ENCODE measurements around the gene KCNK1. TPM values are rescaled to one million over a fixed set of nuclear protein-coding genes. Genes with fewer than 3 reads are reported as not detected.
"Not testable (repeated sequence)": the region's sequence is repeated elsewhere in the genome, so short reads cannot be mapped to it uniquely, and the experiment has no call there.

Gene KCNK1
- total RNA-seq, 2 experiments from 2014 or later, result not detected

DNA sequence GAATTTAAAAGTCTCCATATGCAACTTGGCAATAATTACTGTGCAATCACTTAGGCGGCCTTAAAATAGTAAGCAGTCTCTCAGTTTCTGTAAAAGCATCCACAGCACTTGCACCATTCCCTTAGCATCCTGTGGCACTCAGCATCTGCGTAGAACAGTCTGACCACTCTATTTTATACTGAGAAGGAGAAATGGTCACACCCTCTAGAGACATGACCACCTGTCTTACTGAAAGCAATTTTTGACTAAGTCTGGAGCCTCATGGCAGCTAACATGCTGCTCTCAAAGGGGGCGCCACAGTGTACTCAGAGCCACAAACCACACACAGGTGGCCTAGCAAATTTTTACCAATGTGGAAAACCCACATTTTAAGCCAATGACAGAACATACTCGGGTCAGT is 62.0 kb downstream of the KCNK1 start:
- H3K36me3 Mint-ChIP-seq (ENCODE audit: low read depth), result no peaks in the 10 kb centered on the region
- H3K4me1 Mint-ChIP-seq (ENCODE audit: low read depth), result no peaks in the 10 kb centered on the region
- TF ChIP-seq, protein P1, sequence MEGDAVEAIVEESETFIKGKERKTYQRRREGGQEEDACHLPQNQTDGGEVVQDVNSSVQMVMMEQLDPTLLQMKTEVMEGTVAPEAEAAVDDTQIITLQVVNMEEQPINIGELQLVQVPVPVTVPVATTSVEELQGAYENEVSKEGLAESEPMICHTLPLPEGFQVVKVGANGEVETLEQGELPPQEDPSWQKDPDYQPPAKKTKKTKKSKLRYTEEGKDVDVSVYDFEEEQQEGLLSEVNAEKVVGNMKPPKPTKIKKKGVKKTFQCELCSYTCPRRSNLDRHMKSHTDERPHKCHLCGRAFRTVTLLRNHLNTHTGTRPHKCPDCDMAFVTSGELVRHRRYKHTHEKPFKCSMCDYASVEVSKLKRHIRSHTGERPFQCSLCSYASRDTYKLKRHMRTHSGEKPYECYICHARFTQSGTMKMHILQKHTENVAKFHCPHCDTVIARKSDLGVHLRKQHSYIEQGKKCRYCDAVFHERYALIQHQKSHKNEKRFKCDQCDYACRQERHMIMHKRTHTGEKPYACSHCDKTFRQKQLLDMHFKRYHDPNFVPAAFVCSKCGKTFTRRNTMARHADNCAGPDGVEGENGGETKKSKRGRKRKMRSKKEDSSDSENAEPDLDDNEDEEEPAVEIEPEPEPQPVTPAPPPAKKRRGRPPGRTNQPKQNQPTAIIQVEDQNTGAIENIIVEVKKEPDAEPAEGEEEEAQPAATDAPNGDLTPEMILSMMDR (IDR thresholded peaks at IDR 0.05), result no peak
- ATAC-seq (no peak), DNase-seq (no peak)
- H3K4me3 Mint-ChIP-seq, result no peak overlapping the region
- CTCF ChIA-PET, result no interaction called here
- no peaks in the 10 kb centered on the region for H3K9me3 Mint-ChIP-seq
- intact Hi-C loops (cut with micrococcal nuclease), result no loop called here
- POLR2A ChIA-PET, result no interaction called here
- peaks cover 14% of the 10 kb centered on the region for H3K27me3 Mint-ChIP-seq
- H3K27ac Mint-ChIP-seq, result no peak overlapping the region

DNA sequence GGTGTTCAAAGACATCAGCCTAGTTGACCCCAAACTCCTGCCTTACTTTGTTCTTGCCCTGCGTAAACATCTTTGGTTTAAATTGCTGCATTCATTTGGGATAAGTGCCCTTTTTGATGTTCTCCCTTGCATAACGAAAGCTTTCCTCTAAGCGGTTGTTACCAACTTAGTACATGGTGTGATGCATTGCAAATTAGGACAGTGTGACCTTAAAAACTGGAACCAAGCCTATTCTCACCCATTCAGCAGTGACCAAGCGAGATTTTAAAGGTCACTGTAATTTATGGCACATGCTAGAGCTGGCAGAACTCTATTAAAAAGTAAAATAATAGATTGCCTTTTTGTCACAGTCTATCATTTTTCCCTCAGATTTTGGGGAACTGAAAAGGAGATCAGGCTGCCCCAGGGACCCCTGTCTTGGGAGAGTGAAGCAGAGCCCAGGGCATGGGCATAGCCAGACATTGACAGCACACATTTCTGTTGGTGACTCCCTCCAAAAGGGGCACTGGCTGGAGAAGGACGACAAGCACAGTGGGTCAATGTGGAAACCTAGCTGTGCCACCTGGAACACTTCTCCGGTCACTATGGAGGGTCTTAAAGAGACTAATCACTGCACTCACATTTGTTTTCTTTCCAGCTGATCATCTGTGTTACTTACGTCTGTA is 63.9 kb downstream of the KCNK1 start:
- H3K4me1 Mint-ChIP-seq (ENCODE audit: low read depth), result no peaks in the 10 kb centered on the region
- no peak overlapping the region for H3K27ac Mint-ChIP-seq
- H3K9me3 Mint-ChIP-seq, result no peaks in the 10 kb centered on the region
- TF ChIP-seq, protein P1 (IDR thresholded peaks at IDR 0.05), result no peak
- no peaks in the 10 kb centered on the region for H3K36me3 Mint-ChIP-seq (ENCODE audit: low read depth)
- H3K27me3 Mint-ChIP-seq, result peaks cover 10% of the 10 kb centered on the region
- H3K4me3 Mint-ChIP-seq, result no peak overlapping the region
- ATAC-seq (no peak), DNase-seq (no peak)
- intact Hi-C loops (cut with micrococcal nuclease), result no loop called here
- POLR2A ChIA-PET, result no interaction called here
- CTCF ChIA-PET, result no interaction called here

DNA sequence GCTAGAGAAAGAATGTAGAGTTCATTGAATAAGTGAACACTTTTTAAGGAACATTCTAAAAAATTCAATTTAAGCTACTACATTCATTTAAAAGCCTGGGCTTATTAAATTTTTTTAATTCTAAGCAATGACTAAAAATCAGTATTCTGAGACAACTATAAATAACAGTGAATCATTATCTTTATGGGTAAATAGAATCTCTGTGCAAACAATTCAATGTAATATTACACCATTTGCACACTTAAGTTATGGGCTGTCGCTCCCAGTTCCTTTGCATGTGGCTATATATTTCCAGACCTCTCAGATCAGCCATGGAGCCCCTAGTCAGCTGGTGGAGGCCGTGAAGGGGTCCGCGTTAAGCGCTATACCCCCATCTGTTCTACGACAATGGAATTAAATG is 65.1 kb downstream of the KCNK1 start:
- no peaks in the 10 kb centered on the region for H3K4me1 Mint-ChIP-seq (ENCODE audit: low read depth)
- no peak overlapping the region for H3K4me3 Mint-ChIP-seq
- CTCF ChIA-PET, result interaction anchor here (1.0 kb wide), 1 partner anchor 238 kb away, joined by 4 read pairs; no protein-coding TSS in a partner anchor
- no peak for DNase-seq
- TF ChIP-seq, protein P1 (IDR thresholded peaks at IDR 0.05), result no peak
- POLR2A ChIA-PET, result no interaction called here
- H3K36me3 Mint-ChIP-seq (ENCODE audit: low read depth), result no peaks in the 10 kb centered on the region
- peaks cover 6% of the 10 kb centered on the region for H3K27me3 Mint-ChIP-seq
- H3K9me3 Mint-ChIP-seq, result no peaks in the 10 kb centered on the region
- ATAC-seq, result no peak
- intact Hi-C loops (cut with micrococcal nuclease), result no loop called here
- H3K27ac Mint-ChIP-seq, result no peak overlapping the region

DNA sequence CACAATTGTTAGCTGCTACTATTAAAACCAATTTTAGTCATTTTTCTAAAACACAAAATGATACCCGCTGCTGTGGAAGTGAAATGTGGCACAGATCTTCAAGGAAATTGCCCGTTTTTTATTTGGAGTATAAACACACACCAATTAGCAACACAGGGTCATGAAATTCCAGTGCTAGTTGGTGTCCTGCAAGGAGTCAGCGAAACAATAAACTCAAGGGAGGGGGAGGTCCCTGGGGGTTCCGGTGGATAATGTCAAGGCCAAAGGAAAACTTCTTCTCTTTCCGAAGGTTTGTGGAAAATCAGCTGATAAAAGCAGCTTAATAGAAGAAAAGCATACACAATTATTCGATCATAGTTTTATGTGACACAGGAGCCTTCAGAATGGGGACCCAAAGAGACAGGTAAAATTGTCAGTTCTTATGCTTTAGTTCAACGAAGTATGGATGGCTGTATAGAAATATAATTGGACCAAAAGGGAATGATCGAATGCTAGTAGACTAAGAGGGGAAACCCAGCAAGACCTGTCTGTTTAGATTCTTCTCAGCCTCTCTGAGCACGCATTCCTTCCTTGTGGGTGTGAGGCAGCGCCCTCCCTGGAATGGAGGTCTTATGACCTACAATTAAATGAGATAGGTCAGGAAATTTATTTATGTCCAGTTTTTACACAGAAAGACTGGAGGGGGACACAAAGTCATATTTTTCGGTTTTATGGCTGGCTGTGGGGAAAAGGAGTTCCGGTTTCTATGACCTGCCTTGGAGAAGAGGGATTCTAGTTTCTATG is 65.9 kb downstream of the KCNK1 start:
- Mint-ChIP-seq H3K4me3 (no peak overlapping the region), H3K27me3 (peaks cover 6% of the 10 kb centered on the region), H3K4me1 (ENCODE audit: low read depth) (no peaks in the 10 kb centered on the region), H3K27ac (no peak overlapping the region), H3K9me3 (no peaks in the 10 kb centered on the region), H3K36me3 (ENCODE audit: low read depth) (no peaks in the 10 kb centered on the region)
- ChIA-PET POLR2A (no interaction called here), CTCF (interaction anchor here (1.0 kb wide), 1 partner anchor 239 kb away, joined by 4 read pairs; no protein-coding TSS in a partner anchor)
- TF ChIP-seq, protein P1 (IDR thresholded peaks at IDR 0.05), result no peak
- no peak for DNase-seq
- ATAC-seq, result no peak
- intact Hi-C loops (cut with micrococcal nuclease), result no loop called here

DNA sequence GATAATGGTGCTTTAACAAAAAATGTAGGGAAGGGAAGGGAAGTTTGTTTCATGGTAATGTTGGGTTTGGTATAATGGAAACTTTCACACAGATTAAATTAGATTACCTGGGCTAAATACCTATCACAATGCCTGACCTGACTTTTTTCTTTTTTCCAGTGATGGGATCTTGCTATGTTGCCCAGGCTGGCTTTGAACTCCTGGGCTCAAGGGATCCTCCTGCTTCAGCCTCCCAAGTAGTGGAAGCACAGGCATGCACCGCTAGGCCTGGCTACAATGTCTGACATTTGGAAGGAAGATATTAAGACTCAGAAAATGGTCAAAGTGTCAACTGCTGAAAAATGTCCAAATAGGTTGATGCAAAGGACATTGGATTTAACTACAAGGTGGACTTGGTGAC is 67.4 kb downstream of the KCNK1 start:
- Mint-ChIP-seq H3K4me3 (no peak overlapping the region), H3K4me1 (ENCODE audit: low read depth) (no peaks in the 10 kb centered on the region), H3K27ac (no peak overlapping the region), H3K27me3 (peaks cover 5% of the 10 kb centered on the region), H3K36me3 (ENCODE audit: low read depth) (no peaks in the 10 kb centered on the region), H3K9me3 (no peaks in the 10 kb centered on the region)
- POLR2A ChIA-PET, result no interaction called here
- CTCF ChIA-PET, result no interaction called here
- no peak for DNase-seq
- TF ChIP-seq, protein P1 (IDR thresholded peaks at IDR 0.05), result no peak
- ATAC-seq, result no peak
- intact Hi-C loops (cut with micrococcal nuclease), result no loop called here

DNA sequence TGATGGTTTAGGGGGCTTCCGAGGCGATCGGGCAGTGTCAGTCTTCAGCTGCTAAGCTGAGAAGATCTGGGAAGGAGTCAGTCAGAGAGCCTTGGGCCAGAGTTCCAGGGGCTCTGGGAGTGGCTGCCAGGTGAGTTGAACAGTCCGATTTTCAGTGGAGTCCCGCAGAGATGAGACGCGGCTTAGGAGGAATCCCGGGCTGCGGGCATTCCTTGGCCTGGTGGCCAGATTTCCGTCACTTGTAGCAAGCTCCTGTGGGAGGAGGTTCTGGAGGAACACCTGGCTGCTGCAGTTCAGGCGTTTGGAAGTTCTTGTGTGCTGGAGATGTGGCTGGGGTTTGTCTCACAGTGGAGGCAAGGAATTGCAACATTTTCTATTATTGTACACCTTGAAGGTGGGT is 72.7 kb downstream of the KCNK1 start:
- H3K9me3 Mint-ChIP-seq; CTCF ChIA-PET; POLR2A ChIA-PET; H3K4me3 Mint-ChIP-seq; H3K4me1 Mint-ChIP-seq (ENCODE audit: low read depth); H3K27me3 Mint-ChIP-seq; ATAC-seq; H3K36me3 Mint-ChIP-seq (ENCODE audit: low read depth); intact Hi-C loops (cut with micrococcal nuclease); DNase-seq; H3K27ac Mint-ChIP-seq: not testable (repeated sequence)

Measured in activated CD8-positive, alpha-beta T cell treated with anti-CD3 and anti-CD28 coated beads for 36 hours (primary cell).